ENCODE results near the gene NQO1. TPM values are rescaled to one million over a fixed set of nuclear protein-coding genes. Genes with fewer than 3 reads are reported as not detected.

The NQO1 gene
- total RNA-seq, 4 donors from 2014 or later, result 39.1 to 59.8 (median 49.4) TPM

DNA sequence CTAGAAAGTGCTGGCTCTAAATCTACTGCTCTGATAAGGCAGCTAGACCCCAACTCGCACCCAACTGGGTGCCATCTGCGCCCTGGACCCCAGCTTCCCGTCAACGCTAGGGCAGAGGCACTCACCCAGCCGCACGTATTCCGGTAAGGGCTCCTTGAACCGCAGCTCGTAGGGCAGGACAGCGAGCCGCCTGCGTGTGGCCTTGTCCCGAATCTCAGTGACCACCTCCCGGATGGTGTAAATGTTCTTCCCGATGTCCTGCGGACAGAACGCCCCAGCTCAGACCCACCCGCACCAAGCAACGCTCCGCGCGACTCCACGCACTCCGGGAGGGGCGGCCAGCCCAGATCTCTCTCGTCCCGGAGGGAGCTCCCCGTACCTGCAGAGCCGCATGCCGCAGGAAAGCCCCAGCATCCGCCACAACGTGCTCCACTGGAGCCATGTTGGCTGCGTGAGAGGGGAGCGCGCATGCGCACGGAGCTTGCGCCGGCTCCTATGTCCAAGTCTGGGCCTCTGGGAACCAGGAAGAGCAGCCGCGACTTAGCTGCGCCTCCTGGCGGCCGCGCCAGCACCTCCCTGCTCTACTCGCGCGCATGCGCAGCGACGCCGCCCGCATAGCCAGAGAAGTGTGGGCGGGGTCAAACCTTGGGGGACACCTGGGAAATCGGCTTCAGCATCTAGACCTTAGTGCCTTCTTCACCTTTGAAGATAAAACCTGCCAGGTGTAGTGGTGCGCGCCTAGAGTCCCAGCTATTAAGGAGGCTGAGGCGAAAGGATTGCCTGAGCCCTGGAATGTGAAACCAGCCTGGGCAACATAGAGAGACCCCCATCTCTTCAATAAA lies 28.3 kb upstream of the NQO1 start, which contains the start of gene NOB1:
NOB1 (minus strand) TSS at position 458 of the 842 bp plus-strand sequence; CDS start at position 442, 16 bp downstream.
- Histone ChIP-seq H3K27ac (peak within 1 kb of the TSS; percentile 75 to 86 (median 78)), H3K4me1 (peaks cover 12 to 16% of the 10 kb centered on the region in 2 donors), H3K36me3 (peaks cover 0 to 29% of the 10 kb centered on the region in 2 donors), H3K9me3 (no peaks in the 10 kb centered on the region), H3K27me3 (no peaks in the 10 kb centered on the region), H3K4me3 (peak within 1 kb of the TSS; percentile 77 to 95 (median 90))
- TF ChIP-seq POLR2A (IDR thresholded peaks at IDR 0.05), result peak in 1 of 2 donors; percentile 44
- TF ChIP-seq, protein P1, sequence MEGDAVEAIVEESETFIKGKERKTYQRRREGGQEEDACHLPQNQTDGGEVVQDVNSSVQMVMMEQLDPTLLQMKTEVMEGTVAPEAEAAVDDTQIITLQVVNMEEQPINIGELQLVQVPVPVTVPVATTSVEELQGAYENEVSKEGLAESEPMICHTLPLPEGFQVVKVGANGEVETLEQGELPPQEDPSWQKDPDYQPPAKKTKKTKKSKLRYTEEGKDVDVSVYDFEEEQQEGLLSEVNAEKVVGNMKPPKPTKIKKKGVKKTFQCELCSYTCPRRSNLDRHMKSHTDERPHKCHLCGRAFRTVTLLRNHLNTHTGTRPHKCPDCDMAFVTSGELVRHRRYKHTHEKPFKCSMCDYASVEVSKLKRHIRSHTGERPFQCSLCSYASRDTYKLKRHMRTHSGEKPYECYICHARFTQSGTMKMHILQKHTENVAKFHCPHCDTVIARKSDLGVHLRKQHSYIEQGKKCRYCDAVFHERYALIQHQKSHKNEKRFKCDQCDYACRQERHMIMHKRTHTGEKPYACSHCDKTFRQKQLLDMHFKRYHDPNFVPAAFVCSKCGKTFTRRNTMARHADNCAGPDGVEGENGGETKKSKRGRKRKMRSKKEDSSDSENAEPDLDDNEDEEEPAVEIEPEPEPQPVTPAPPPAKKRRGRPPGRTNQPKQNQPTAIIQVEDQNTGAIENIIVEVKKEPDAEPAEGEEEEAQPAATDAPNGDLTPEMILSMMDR (IDR thresholded peaks at IDR 0.05 in 4 of 5, conservative IDR thresholded peaks at IDR 0.05 in 1 of 5), result peak; percentile 98 to 99 (median 99)
- in situ Hi-C loops (cut with MboI; ENCODE audit: low sequenced_read_pairs in 4 of 4) (loop anchor here (5.0 to 25.0 kb wide), 6 partner anchors 37 to 367 kb away; partner anchors contain the start of gene TERF2 (in 1 of the 4)), intact Hi-C loops (cut with DNase I; ENCODE audit: low total_unique reads) (loop anchor here (1.0 to 2.0 kb wide), 3 partner anchors 28 to 358 kb away; partner anchors contain the start of gene NQO1)
- ATAC-seq (peak; percentile 96 to 99), DNase-seq (peak; percentile 91 to 94)

DNA sequence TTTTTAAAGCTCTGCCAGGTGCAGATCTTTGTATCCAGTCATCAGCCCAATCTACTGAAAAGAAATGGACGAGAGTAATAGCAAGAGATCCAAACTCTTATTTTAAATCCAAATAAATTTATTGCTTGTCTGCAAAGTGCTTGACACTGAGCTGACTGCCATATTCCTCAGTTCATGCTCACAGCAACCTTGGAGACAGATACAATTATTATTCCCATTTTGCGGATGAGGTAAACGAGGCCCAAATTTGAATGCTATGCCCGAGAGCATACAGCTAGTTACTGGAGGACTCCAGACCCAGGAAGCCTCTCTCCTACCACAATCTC lies 27.7 kb upstream of the NQO1 start:
- intact Hi-C loops (cut with DNase I; ENCODE audit: low total_unique reads) (loop anchor here (1.0 to 2.0 kb wide), 2 partner anchors 27 to 45 kb away; partner anchors contain the start of gene NQO1), in situ Hi-C loops (cut with MboI; ENCODE audit: low sequenced_read_pairs in 4 of 4) (loop anchor here (5.0 to 25.0 kb wide), 6 partner anchors 37 to 367 kb away; partner anchors contain the start of gene TERF2 (in 1 of the 4))
- TF ChIP-seq, protein P1 (IDR thresholded peaks at IDR 0.05 in 4 of 5, conservative IDR thresholded peaks at IDR 0.05 in 1 of 5), result no peak
- TF ChIP-seq POLR2A (IDR thresholded peaks at IDR 0.05), result no peak
- H3K27ac ChIP-seq, result peak overlapping the region; percentile 75 to 86 (median 78)
- H3K4me1 ChIP-seq, result peaks cover 12 to 16% of the 10 kb centered on the region in 2 donors
- peak overlapping the region; percentile 77 to 95 (median 90) for H3K4me3 ChIP-seq
- no peak for DNase-seq
- H3K27me3 ChIP-seq, result no peaks in the 10 kb centered on the region
- peaks cover 0 to 35% of the 10 kb centered on the region in 2 donors for H3K36me3 ChIP-seq
- no peak for ATAC-seq
- no peaks in the 10 kb centered on the region for H3K9me3 ChIP-seq

DNA sequence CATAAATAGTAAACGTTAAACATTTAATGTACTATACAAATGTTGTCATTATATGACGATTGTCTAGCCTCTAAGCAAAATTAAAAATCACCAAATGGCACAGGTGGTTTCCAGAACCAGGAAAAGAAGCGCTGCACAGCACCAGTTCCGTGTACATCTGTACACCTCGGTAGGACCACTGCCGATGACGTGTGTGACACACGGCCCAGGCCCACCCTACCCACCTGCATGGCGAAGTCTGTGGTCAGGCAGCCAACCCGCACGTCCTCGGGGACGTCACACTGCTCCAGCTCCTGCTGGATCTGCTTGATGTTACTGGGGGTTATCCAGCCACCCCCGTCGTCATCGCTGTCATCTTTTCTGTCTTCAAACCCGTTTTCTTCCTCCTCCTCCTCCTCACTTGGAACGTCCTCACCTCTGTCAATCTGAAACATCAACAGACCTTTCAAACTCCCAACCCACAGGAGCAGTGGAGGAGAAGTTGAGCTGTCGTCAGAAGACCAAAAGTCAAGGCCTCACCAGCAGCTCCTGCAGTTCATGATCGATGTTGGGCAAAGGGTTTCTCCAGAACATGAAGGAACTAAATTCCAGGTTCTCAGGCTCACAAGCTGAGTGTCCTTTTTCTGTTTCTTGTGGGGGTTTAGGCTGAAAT lies 22.5 kb upstream of the NQO1 start:
- H3K9me3 ChIP-seq, result no peaks in the 10 kb centered on the region
- intact Hi-C loops (cut with DNase I; ENCODE audit: low total_unique reads), result no loop called here
- DNase-seq (no peak), ATAC-seq (no peak)
- H3K27ac ChIP-seq, result no peak overlapping the region
- H3K36me3 ChIP-seq, result peaks cover 0 to 88% of the 10 kb centered on the region in 2 donors
- H3K4me3 ChIP-seq, result no peak overlapping the region
- H3K27me3 ChIP-seq, result no peaks in the 10 kb centered on the region
- H3K4me1 ChIP-seq, result peaks cover 7 to 8% of the 10 kb centered on the region in 2 donors
- in situ Hi-C loops (cut with MboI; ENCODE audit: low sequenced_read_pairs in 4 of 4), result no loop called here
- TF ChIP-seq, protein P1 (IDR thresholded peaks at IDR 0.05 in 4 of 5, conservative IDR thresholded peaks at IDR 0.05 in 1 of 5), result no peak
- TF ChIP-seq POLR2A (IDR thresholded peaks at IDR 0.05), result no peak

DNA sequence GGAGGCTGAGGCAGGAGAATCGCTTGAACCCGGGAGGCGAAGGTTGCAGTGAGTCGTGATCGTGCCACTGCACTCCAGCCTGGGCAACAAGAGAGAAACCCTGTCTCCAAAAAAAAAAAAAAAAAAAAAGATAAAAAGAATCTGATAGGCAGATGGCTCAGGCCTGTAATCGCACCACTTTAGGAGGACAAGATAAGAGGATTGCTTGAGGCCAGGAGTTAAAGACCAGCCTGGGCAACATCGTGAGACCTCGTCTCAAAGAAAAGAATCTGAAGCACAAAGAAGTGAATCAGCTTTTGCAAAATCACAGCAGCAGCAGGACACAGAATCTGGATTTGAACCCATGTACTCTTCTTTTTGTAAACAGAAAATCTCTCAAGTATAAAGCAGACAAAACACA lies 20.8 kb upstream of the NQO1 start:
- no peaks in the 10 kb centered on the region for H3K4me1 ChIP-seq
- H3K27me3 ChIP-seq, result no peaks in the 10 kb centered on the region
- TF ChIP-seq, protein P1 (IDR thresholded peaks at IDR 0.05 in 4 of 5, conservative IDR thresholded peaks at IDR 0.05 in 1 of 5), result no peak
- no peak for TF ChIP-seq POLR2A (IDR thresholded peaks at IDR 0.05)
- intact Hi-C loops (cut with DNase I; ENCODE audit: low total_unique reads) (no loop called here), in situ Hi-C loops (cut with MboI; ENCODE audit: low sequenced_read_pairs in 4 of 4) (no loop called here)
- no peak overlapping the region for H3K27ac ChIP-seq
- DNase-seq (no peak), ATAC-seq (no peak)
- H3K4me3 ChIP-seq, result no peak overlapping the region
- no peaks in the 10 kb centered on the region for H3K9me3 ChIP-seq
- H3K36me3 ChIP-seq, result peaks cover 0 to 100% of the 10 kb centered on the region in 2 donors

Measured in gastrocnemius medialis (tissue), 4 donors.